Caki2 (cell line): ENCODE results near the gene TPCN1. TPM values are rescaled to one million over a fixed set of nuclear protein-coding genes. Genes with fewer than 3 reads are reported as not detected.

Experiments used
- DNase-seq: peaks from one replicate; pipeline ENCODE4 v3.0.0-alpha.2; 2015; ENCODE audit warnings: low read depth
- in situ Hi-C: cut with HindIII; loops from 2 replicates; pipeline ENCODE4 v1.10.0; 2016; ENCODE audit warnings: low sequenced_read_pairs, low pct_unique_long_range_greater_than_20kb, mixed read lengths
- total RNA-seq: library from RNA; depleted of rRNA; stranded (reverse); fragments of >200 nt; shearing (Covaris generic); gene quantifications from 2 replicates; pipeline ENCODE4 v1.2.3, GENCODE V29; 2014; ENCODE audit warnings: low replicate concordance; rRNA removed

The TPCN1 gene
- 16.4 and 18.9 TPM in 2 replicates for total RNA-seq

- in situ Hi-C loops, result no loop called here
- peak; percentile 100 for DNase-seq
Measured at GRCh38 chr12:113221181-113221996, at the start of gene TPCN1. Gene TPCN1, plus strand, starts transcription at chr12:113221464. Its CDS starts 5,389 bp downstream, at chr12:113226853.

DNA sequence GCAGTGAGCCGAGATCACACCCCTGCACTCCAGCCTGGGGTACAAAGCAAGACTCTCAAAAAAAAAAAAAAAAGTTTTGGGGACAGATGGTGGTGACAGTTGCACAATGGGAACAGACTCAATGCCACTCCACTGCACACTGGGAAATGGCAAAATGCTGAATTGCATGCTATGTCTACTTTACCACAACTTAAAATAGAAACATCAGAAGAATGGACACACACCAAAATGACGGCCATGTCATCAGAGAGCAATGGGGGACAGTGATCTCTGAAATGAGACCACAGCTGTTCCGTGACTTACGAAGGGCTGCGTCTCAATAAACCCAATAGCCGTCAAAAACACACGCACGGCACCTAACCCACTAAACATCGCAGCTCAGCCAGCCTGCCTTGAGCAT lies 49.7 kb upstream of the TPCN1 start:
- in situ Hi-C loops, result no loop called here

GRCh38 chr12:113172185-113172584 lies 49.1 kb upstream of the TPCN1 start:
- no peak for DNase-seq
- in situ Hi-C loops, result no loop called here

More for the DNA sequence above, 49.7 kb upstream of the TPCN1 start:
- DNase-seq, result no peak

- no peak for DNase-seq
- in situ Hi-C loops, result no loop called here
Measured at GRCh38 chr12:113173081-113173698, 48.1 kb upstream of the TPCN1 start.

DNA sequence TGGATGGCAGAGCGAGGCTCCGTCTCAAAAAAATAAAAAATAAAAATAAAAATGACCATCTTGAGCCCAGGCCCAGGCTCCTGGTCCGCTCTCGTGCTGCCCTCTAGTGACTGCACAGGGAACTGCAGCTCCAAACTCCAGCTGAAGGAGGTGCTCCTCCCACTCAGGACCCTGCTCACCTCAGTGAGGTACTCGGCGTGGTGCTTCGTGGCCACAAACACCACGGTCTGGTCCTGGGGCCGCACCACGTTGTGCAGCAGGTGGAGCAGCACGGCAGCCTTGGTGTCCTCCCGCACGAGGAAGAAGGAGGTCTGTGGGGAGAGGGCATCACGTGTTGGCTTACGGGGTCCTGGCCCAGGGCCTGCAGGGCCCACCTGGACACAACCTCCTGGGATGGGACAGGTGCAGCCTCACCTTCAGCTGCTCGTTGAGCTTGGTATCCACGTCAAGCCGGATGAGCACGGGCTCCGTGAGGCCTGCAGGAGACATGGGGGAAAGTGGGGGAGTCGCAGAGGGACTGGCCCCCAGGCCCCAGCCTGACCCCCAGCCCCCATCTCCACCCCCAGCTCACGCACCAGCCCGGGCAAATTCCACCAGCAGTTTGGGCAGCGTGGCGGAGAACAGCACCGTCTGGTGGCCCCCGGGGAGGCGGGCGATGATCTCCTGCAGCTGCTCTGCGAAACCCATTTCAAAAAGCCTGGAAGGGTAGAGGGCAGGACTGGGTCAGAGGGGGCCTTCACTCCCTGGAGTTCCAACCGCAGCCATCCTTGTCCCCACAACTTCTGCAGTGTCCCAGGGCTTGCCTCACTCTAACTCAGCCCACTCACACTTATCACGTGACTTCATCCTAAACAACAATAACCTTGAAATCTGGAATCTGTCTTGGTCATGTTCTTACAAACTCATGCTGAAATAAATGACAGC lies 46.5 kb upstream of the TPCN1 start:
- in situ Hi-C loops, result no loop called here
- DNase-seq, result peak; percentile 42

- in situ Hi-C loops, result no loop called here
- DNase-seq, result no peak
Measured at GRCh38 chr12:113179023-113179422, 42.2 kb upstream of the TPCN1 start.

DNA sequence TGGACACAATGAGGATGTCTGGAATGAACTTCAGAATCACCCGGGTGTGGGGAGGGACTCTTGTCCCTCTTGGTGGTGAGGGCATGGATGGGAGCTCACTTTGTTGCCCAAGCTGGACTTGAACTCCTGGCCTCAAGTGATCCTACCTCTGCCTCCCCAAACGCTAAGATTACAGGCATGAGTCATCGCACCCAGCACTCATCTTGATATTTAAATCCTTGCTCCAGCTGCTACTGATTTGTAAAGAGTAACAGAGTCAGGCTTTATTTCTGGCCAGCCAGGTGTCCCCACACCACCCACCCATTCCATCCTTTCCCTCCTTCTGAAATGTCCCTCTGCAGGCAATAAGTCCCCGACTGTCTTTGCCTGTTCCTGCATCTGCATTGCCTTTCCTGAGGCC lies 40.9 kb upstream of the TPCN1 start:
- in situ Hi-C loops, result no loop called here
- no peak for DNase-seq

DNA sequence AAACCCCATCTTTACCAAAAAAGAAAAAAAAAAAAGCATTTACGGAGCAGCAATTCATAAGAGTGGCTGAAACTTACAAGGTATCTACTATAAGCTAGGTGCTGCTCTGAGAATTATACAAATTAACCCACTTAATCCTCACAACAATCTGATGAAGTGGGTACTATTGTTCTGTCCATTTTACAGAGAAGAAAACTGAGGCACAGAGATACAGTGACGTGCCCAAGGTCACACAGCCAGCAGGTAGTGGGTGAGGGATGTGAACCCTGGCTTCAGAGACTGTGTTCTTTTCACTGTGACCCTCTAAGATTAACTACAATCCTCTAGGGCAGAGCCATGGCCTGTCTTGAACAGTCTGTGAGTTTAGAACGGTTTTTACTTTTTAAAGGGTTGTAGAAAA lies 39.3 kb upstream of the TPCN1 start:
- DNase-seq, result no peak
- in situ Hi-C loops, result no loop called here

DNA sequence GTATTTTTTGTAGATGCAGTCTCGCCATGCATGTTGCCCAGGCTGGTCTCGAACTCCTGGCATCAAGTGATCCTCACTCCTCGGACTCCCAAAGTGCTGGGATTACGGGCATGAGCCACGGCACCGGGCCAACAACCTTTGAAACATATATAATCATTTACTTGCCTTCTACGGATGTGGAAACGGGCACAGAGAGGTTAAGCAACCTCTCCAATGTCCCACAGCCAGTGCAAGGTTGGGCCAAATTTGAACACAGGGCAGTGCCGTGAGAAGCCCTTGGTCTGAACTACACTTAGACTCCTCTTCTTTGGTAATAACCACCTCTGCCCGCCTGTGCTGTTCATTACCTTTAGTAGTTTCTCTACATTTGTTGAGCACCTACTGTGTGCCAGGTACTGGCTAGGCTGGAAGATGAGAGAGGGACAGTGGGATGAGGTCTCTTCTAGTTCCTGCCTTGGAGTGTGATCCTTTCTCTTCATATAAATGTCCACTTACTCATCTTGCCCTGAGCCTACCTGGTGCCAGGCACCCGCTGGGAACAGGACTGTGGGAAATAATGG lies 38.2 kb upstream of the TPCN1 start:
- in situ Hi-C loops, result no loop called here
- DNase-seq, result no peak

- DNase-seq, result no peak
- in situ Hi-C loops, result no loop called here
Measured at GRCh38 chr12:113184098-113184899, 37.0 kb upstream of the TPCN1 start.

- DNase-seq, result peak; percentile 87
- in situ Hi-C loops, result no loop called here
Measured at GRCh38 chr12:113184900-113185179, 36.4 kb upstream of the TPCN1 start.

DNA sequence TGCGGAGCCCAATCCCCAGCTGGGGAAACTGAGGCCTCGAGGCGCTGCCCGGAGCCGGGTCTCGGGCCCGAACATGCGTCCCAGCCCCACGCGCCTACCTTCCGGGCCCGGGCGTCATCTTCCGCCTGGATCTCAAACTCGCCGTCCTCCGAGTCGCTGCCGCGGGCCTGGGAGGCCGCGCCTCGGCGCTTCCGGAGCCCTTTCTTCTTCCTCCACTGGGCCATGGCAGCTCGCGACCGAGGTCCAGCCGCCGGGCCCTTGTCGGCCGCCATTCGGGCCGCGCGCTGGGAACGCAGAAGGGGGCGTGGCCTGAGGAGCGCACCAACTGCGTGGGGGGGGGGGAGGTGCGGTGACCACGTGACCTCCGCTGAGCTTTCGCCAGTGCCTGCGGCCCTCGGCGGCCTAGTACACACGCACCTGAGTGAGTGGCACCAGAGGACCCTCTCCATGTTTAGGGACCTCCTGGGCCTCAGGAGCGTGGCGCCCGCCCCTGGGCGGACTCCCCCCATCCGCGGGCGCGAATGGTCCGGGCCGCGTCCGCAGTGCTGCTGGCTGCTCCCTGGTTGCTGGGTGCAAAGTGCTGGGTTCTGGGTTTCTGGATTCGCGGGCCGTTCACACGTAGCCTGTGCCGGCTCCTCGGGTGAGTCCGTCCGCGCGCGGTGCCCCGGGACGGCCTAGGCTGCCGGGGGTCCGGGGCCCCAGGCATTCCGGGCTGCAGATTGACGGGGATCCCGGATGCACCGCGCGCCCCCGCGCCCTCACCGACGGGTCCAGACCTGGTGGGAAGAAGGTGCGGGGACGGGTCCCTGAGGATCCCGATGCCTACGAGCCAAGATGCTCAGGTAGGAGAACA lies 35.9 kb upstream of the TPCN1 start, which contains the start of the genes DDX54 and RITA1:
Gene DDX54 (minus strand): TSS at position 299 of the 853 bp plus-strand sequence. CDS start 27 bp downstream, at position 272.
Gene RITA1 (plus strand): TSS at position 542 of the 853 bp plus-strand sequence. CDS start 1,026 bp downstream, outside the sequence.
- in situ Hi-C loops, result no loop called here
- DNase-seq, result peak; percentile 76

DNA sequence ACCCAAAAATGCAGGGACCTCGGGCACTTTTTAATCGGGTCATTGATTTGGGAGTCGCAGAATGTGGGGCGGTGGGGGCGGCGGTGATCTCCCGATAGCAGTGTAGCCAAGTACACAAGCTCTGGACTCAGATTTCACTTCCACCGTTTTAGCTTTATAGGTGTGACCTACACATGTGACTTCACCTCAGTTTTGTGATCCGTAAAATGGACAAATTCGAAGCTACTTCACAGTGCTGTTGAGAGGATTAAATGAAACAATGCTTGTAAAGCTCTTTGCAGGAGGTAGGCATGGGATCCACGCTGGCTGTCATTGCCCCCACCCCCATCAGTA lies 35.3 kb upstream of the TPCN1 start:
- in situ Hi-C loops, result no loop called here
- DNase-seq, result no peak

DNA sequence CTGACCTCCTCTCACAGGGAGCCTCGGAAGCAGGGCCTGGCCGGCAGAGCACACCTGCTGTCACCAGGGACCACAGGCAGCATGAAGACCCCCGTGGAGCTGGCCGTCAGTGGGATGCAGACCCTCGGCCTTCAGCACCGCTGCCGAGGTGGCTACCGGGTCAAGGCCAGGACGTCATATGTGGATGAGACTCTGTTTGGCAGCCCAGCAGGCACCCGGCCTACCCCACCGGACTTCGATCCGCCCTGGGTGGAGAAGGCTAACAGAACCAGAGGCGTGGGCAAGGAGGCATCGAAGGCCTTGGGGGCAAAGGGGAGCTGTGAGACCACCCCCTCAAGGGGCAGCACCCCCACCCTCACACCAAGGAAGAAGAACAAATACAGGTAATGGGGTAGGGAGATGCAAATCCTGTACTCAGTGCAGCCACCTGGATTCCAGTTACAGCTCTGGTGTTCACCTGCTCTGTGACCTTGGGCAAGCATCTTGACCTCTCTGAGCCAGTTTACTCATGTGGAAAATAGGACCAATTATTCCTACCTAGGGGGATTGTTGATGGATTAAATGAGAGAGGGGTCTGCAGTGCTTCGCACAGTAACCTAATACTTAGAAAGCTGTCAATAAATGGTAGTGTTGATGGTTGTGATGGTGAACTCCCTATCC lies 34.5 kb upstream of the TPCN1 start:
- DNase-seq, result no peak
- in situ Hi-C loops, result no loop called here

DNA sequence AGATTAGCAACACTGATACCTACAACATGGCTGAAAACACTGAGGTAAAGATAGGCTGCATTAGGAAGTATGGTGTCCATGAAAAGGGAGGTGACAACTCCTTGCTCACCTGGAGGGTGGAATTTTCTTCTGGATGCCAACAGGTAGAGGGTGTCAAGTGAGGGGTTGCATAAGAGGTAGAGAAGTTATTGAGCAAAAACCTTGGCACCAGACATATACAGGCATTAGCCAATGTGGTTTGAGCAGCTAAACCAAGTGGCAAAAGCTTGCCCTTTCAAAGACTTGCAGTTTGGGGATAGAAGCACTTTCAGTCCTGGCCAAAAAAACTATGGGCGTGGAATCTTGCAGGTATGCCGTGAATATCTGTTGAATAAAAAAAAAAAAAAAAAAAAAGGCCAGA lies 31.9 kb upstream of the TPCN1 start:
- DNase-seq, result no peak
- in situ Hi-C loops, result no loop called here

- peak; percentile 80 for DNase-seq
- in situ Hi-C loops, result no loop called here
Measured at GRCh38 chr12:113190761-113191160, 30.5 kb upstream of the TPCN1 start.
